ENCODE results near the gene CEP97.

CEP97 gene

GRCh38 chr3:101819649-101820206 lies 95.3 kb downstream of the CEP97 start:
- no peaks in the 10 kb centered on the region for H3K4me1 ChIP-seq (ENCODE audit: control insufficient read depth, insufficient read depth, low read length)
- H3K4me3 ChIP-seq (ENCODE audit: low read depth, low read length), result no peak overlapping the region
- H3K27ac ChIP-seq (ENCODE audit: extremely low read depth, low read depth, low read length), result no peak overlapping the region
- ChIA-PET POLR2A (no interaction called here), CTCF (no interaction called here)
- peaks cover 0 to 34% of the 10 kb centered on the region in 2 experiments; a peak in 2 of 3 replicates for H3K36me3 ChIP-seq (ENCODE audit: control insufficient read depth in 2 of 2, insufficient read depth in 1 of 2, low read length in 2 of 2)
- no peaks in the 10 kb centered on the region for H3K9me3 ChIP-seq (ENCODE audit: control insufficient read depth, insufficient read depth, low read depth, low read length)
- no peak for TF ChIP-seq ZNF544 (tag by site-specific recombination; IDR thresholded peaks at IDR 0.05)
- TF ChIP-seq ZBTB7A (tag by site-specific recombination; IDR thresholded peaks at IDR 0.05; ENCODE audit: low read depth), result no peak

Data from HEK293 (cell line).